GM06990 (cell line): ENCODE results near the gene MGAT1.
"Not testable (repeated sequence)": the region's sequence is repeated elsewhere in the genome, so short reads cannot be mapped to it uniquely, and the experiment has no call there.

Source experiments
- DNase-seq: peaks from one replicate; pipeline ENCODE4 v3.0.0-alpha.2; 2011; ENCODE audit not compliant: insufficient read length; ENCODE audit errors: extremely low read depth
- H3K27me3 ChIP-seq: replicated peaks from 2 replicates; pipeline ENCODE4 v1.6.0; 2011; ENCODE audit warnings: low read length; ENCODE audit not compliant: control insufficient read depth, insufficient read depth
- H3K36me3 ChIP-seq: 2 replicates; pipeline ENCODE4 v1.5.1; 2011; ENCODE audit warnings: low read length; ENCODE audit not compliant: control insufficient read depth, insufficient read depth
- H3K4me3 ChIP-seq: replicated peaks from 2 replicates; pipeline ENCODE4 v1.5.1; 2011; ENCODE audit warnings: low read depth, mild to moderate bottlenecking, control low read depth, low read length
- CTCF ChIP-seq: IDR thresholded peaks from 2 replicates; pipeline ENCODE4 v1.5.1; 2011; ENCODE audit warnings: low read length, control low read depth, mild to moderate bottlenecking, inconsistent platforms; ENCODE audit not compliant: insufficient read depth, poor library complexity, severe bottlenecking

MGAT1 gene

GRCh38 chr5:180790524-180790923 lies 12.1 kb downstream of the MGAT1 start:
- TF ChIP-seq CTCF: no peak
- peaks cover 29% of the 10 kb centered on the region for H3K36me3 ChIP-seq
- H3K27me3 ChIP-seq: no peaks in the 10 kb centered on the region
- no peak overlapping the region for H3K4me3 ChIP-seq
- no peak for DNase-seq

DNA sequence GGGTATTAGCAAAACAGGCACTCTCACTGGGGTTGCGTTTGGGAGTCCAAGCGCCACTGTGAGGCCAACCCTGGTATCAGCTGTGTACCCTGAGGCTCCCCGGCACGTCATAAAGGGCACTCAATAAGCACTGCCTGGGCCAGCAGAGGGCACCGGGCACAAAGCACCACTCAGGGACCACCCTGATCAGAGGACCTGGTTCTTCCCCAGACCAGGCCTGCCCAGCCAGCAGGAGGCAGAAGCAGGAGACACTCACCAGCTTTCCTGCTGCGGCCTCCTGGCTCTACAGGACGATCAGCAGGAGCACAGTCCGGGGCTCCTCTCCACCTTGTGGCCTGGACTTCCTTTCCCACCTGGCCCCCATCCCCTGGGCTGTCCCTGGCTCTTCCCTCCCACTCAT lies 12.6 kb downstream of the MGAT1 start:
- Histone ChIP-seq H3K4me3 (no peak overlapping the region), H3K36me3 (peaks cover 29% of the 10 kb centered on the region), H3K27me3 (no peaks in the 10 kb centered on the region)
- DNase-seq: no peak
- TF ChIP-seq CTCF: peak; percentile 26

DNA sequence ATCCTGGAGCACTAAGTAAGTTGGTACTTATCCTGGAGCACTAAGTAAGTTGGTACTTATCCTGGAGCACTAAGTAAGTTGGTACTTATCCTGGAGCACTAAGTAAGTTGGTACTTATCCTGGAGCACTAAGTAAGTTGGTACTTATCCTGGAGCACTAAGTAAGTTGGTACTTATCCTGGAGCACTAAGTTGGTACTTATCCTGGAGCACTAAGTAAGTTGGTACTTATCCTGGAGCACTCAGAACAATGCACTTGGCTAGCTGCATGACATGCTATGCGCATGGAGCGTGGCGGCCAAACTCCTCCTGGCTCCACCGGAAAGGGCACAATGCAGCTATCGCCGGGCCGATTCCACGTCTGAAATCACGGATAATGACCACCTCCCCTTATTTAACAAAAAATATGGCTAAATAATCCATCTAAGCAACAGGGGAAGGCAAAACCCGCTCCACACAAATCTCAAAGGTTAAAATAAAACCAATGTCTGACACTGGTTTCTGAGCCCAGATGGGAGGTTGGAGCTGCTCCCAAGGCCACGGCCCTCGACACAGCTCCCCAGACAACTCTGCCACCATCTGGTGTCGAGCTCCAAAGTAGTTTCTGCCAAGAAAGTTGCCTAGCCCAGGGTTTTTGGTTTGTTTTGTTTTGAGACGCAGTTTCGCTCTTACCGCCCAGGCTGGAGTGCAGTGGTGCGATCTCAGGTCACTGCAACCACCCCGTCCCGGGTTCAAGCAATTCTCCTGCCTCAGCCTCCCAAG lies 13.8 kb downstream of the MGAT1 start:
- not testable (repeated sequence) for H3K4me3 ChIP-seq, H3K27me3 ChIP-seq, DNase-seq
- peaks cover 29% of the 10 kb centered on the region for H3K36me3 ChIP-seq

DNA sequence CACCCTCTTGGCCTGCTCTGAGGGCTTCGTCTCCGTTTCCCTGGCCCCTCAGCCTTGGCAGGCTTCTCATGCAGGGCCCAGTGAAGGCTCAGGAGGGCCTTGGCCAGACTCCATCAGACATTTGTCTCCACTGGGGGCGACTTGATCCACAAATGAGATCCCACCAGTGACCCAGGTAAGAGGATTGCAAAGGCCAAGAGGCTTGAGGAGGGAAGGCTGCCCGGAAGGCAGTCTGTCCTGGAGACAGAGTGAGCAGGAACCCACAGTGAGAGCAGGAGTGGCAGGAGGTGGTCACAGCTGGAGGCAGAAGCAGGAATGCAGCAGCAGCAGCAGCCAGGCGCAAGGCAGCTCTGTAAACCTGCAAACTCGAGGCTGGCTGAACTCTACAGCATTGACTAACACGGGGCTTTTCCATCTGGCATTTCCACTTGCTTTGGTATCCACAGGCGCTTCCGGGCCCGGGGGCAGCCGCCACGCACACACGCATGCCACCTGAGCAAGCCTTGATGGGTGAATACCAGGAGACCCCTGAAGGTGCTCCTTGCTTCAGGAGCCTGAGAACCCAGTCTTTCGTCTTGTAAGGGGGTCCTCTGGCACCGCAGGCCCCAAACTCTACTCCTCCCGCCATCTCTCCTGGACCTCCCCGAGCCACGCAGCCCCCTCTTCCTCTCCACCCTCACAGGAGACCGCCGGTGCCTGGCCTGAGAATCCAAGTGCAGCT lies 14.7 kb downstream of the MGAT1 start:
- no peak for DNase-seq

DNA sequence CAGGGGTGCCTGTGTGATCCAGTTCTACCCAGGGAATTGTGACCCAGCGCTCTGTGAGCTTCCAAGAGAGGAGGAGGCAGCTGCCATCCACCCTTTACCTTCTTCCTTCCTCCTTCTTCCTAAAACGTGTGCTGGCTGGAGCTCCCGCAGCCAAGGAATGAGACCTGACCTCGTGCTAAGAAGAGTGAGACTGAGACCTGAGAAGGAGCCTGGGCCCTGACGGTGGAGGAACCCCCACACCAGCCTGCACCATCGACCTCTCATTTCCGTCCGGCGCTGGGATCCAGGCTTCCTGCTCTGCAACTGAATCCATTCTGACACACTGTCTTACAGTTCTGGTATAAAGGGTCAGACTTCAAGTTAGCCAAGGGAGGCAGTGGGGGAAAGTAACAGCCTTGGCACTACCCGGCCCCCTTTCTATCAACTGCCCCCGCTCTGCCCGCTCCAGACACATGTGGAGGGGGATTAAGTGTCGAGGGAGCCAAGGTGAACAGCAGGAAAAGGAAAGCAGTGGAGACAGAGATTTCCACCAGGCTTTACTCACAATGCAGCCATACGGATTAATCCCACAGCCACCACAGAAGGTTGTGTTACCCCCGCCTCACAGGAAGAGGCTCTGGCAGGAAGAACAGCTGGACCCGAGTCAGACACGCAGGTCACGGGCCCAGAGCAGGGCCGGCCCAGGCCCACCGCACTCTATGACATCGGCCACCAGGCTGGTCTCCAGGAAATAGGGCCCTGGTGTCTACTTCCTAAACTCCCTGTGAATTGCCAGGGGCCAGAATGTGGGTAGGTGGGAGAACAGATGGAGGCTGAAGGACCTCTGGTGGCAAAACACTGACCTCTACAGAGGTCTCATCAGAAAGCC lies 15.8 kb downstream of the MGAT1 start:
- peaks cover 20% of the 10 kb centered on the region for H3K36me3 ChIP-seq
- no peak for DNase-seq
- H3K4me3 ChIP-seq: no peak overlapping the region
- H3K27me3 ChIP-seq: no peaks in the 10 kb centered on the region
- TF ChIP-seq CTCF: no peak

More for the DNA sequence above, 14.7 kb downstream of the MGAT1 start:
- no peaks in the 10 kb centered on the region for H3K27me3 ChIP-seq
- no peak for TF ChIP-seq CTCF
- H3K36me3 ChIP-seq: peaks cover 27% of the 10 kb centered on the region
- no peak overlapping the region for H3K4me3 ChIP-seq
